Measurements from ENCODE around the gene IGFL2.

DNA sequence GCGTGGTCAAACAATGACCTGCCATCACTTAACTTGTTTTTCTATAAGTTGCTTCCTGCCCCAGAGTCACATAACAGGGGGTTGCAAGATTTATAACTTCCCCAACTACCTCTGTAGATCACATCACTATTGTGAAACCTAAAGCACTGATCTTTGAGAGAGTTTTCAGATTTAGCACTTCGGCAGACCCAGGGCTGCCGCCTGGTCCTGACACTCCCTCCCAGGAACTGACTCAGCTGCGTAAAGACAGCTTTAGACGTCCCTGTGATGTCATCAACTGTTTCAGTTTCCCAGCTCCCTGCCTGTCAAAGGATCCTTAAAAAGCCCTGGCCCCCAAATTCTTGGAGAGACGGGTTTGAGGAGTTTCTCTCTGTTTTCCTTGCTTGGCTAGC, 33.3 kb downstream of the IGFL2 start:
- TF ChIP-seq, protein P1, sequence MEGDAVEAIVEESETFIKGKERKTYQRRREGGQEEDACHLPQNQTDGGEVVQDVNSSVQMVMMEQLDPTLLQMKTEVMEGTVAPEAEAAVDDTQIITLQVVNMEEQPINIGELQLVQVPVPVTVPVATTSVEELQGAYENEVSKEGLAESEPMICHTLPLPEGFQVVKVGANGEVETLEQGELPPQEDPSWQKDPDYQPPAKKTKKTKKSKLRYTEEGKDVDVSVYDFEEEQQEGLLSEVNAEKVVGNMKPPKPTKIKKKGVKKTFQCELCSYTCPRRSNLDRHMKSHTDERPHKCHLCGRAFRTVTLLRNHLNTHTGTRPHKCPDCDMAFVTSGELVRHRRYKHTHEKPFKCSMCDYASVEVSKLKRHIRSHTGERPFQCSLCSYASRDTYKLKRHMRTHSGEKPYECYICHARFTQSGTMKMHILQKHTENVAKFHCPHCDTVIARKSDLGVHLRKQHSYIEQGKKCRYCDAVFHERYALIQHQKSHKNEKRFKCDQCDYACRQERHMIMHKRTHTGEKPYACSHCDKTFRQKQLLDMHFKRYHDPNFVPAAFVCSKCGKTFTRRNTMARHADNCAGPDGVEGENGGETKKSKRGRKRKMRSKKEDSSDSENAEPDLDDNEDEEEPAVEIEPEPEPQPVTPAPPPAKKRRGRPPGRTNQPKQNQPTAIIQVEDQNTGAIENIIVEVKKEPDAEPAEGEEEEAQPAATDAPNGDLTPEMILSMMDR (conservative IDR thresholded peaks at IDR 0.05; ENCODE audit: low read length), result no peak
- TF ChIP-seq EZH2phosphoT487 (IDR thresholded peaks at IDR 0.05; ENCODE audit: borderline replicate concordance), result no peak
